MM.1S (cell line): Measurements from ENCODE around the gene PI4K2A.

Experiments used
- DNase-seq: peaks from one replicate; pipeline ENCODE4 v3.0.0-alpha.2; 2015
- H2AFZ ChIP-seq: fragments of 300-600 bp; sonication (generic); 2 replicates; pipeline ENCODE4 v1.6.0; 2016; ENCODE audit warnings: antibody characterized with exemption, low read length
- H3F3A ChIP-seq: fragments of 300-600 bp; sonication (generic); 2 replicates; pipeline ENCODE4 v1.6.1; 2016; ENCODE audit warnings: mild to moderate bottlenecking, antibody characterized with exemption, low read length, moderate library complexity, mixed read lengths; ENCODE audit not compliant: insufficient read depth
- H3K27ac ChIP-seq: fragments of 300-600 bp; sonication (generic); 2 replicates; pipeline ENCODE4 v1.5.1; 2016; ENCODE audit warnings: mild to moderate bottlenecking, low read length
- H3K27me3 ChIP-seq: fragments of 300-600 bp; sonication (generic); replicated peaks from 2 replicates; pipeline ENCODE4 v1.6.0; 2016; ENCODE audit warnings: low read length; ENCODE audit not compliant: insufficient read depth
- H3K36me3 ChIP-seq: fragments of 300-600 bp; sonication (generic); replicated peaks from 2 replicates; pipeline ENCODE4 v1.6.1; 2016; ENCODE audit warnings: mild to moderate bottlenecking, low read length, mixed read lengths; ENCODE audit not compliant: insufficient read depth
- H3K4me1 ChIP-seq: fragments of 300-600 bp; sonication (generic); 2 replicates; pipeline ENCODE4 v1.6.1; 2016; ENCODE audit warnings: low read length, mixed read lengths
- H3K4me2 ChIP-seq: fragments of 300-600 bp; sonication (generic); 2 replicates; pipeline ENCODE4 v1.6.0; 2016; ENCODE audit warnings: low read depth, low read length
- H3K4me3 ChIP-seq: fragments of 300-600 bp; sonication (generic); 2 replicates; pipeline ENCODE4 v1.5.1; 2016; ENCODE audit warnings: low read length, mixed read lengths
- H3K79me2 ChIP-seq: fragments of 300-600 bp; sonication (generic); 2 replicates; pipeline ENCODE4 v1.6.1; 2016; ENCODE audit warnings: mixed run types, low read length, mixed read lengths
- H3K9ac ChIP-seq: fragments of 300-600 bp; sonication (generic); 2 replicates; pipeline ENCODE4 v1.6.1; 2016; ENCODE audit warnings: low read length, mixed read lengths
- H3K9me2 ChIP-seq: fragments of 300-600 bp; sonication (generic); replicated peaks from 2 replicates; pipeline ENCODE4 v1.6.1; 2016; ENCODE audit warnings: mild to moderate bottlenecking, low read length, mixed read lengths; ENCODE audit not compliant: insufficient read depth
- H3K9me3 ChIP-seq: fragments of 300-600 bp; sonication (generic); replicated peaks from 2 replicates; pipeline ENCODE4 v1.6.1; 2016; ENCODE audit warnings: mild to moderate bottlenecking, low read length, mixed read lengths; ENCODE audit not compliant: insufficient read depth
- H4K20me1 ChIP-seq: fragments of 300-600 bp; sonication (generic); 2 replicates; pipeline ENCODE4 v1.6.1; 2016; ENCODE audit warnings: mild to moderate bottlenecking, low read length, moderate library complexity, mixed read lengths; ENCODE audit not compliant: insufficient read depth
- EZH2 ChIP-seq: fragments of 300-600 bp; sonication (generic); optimal IDR thresholded peaks from 2 replicates; pipeline ENCODE3; 2017; ENCODE audit warnings: low read depth, mild to moderate bottlenecking, antibody characterized with exemption, low read length, mixed read lengths
- EZH2phosphoT487 ChIP-seq: fragments of 300-600 bp; sonication (generic); IDR thresholded peaks from 2 replicates; pipeline ENCODE4 v1.6.1; 2018; ENCODE audit warnings: antibody characterized with exemption, low read length
- TF ChIP-seq, protein P1 (sequence below): fragments of 300-600 bp; sonication (generic); IDR thresholded peaks from 2 replicates; pipeline ENCODE4 v1.5.1; 2016; ENCODE audit warnings: antibody characterized with exemption, low read length, mixed read lengths

PI4K2A gene

DNA sequence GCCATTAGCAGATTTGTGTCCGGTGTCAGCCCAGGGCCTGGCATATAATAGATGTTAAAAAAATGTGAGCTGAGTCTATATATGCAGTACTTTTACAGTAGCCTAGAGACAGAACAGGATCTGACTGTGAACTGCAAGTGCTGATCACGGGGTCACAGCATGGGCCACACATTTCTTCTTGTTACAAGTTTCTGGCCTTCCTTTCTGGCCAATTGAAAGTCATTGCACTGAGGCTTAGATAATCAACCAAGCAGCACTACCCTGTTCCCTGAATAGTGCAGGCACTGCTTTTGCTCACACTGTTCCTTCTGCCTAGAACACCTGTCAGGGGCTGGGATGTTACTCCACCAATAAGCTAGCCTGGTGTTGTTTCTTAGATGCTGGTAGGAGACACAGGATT lies 67.7 kb downstream of the PI4K2A start:
- H3K27ac ChIP-seq: no peak overlapping the region
- TF ChIP-seq, protein P1, sequence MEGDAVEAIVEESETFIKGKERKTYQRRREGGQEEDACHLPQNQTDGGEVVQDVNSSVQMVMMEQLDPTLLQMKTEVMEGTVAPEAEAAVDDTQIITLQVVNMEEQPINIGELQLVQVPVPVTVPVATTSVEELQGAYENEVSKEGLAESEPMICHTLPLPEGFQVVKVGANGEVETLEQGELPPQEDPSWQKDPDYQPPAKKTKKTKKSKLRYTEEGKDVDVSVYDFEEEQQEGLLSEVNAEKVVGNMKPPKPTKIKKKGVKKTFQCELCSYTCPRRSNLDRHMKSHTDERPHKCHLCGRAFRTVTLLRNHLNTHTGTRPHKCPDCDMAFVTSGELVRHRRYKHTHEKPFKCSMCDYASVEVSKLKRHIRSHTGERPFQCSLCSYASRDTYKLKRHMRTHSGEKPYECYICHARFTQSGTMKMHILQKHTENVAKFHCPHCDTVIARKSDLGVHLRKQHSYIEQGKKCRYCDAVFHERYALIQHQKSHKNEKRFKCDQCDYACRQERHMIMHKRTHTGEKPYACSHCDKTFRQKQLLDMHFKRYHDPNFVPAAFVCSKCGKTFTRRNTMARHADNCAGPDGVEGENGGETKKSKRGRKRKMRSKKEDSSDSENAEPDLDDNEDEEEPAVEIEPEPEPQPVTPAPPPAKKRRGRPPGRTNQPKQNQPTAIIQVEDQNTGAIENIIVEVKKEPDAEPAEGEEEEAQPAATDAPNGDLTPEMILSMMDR: no peak
- no peak for TF ChIP-seq EZH2phosphoT487
- TF ChIP-seq EZH2: no peak
- no peak overlapping the region for H3K9ac ChIP-seq
- no peaks in the 10 kb centered on the region for H3K36me3 ChIP-seq
- H3K9me2 ChIP-seq: no peaks in the 10 kb centered on the region
- H3F3A ChIP-seq: no peaks in the 10 kb centered on the region
- no peak overlapping the region for H3K4me3 ChIP-seq
- 0 out of 2 replicates have a peak, but pooled peaks cover 2% of the 10 kb centered on the region for H3K4me1 ChIP-seq
- no peak overlapping the region for H2AFZ ChIP-seq
- H4K20me1 ChIP-seq: no peaks in the 10 kb centered on the region
- H3K4me2 ChIP-seq: no peak overlapping the region
- H3K27me3 ChIP-seq: peaks cover 10% of the 10 kb centered on the region
- no peak for DNase-seq
- H3K9me3 ChIP-seq: no peaks in the 10 kb centered on the region
- no peaks in the 10 kb centered on the region for H3K79me2 ChIP-seq

DNA sequence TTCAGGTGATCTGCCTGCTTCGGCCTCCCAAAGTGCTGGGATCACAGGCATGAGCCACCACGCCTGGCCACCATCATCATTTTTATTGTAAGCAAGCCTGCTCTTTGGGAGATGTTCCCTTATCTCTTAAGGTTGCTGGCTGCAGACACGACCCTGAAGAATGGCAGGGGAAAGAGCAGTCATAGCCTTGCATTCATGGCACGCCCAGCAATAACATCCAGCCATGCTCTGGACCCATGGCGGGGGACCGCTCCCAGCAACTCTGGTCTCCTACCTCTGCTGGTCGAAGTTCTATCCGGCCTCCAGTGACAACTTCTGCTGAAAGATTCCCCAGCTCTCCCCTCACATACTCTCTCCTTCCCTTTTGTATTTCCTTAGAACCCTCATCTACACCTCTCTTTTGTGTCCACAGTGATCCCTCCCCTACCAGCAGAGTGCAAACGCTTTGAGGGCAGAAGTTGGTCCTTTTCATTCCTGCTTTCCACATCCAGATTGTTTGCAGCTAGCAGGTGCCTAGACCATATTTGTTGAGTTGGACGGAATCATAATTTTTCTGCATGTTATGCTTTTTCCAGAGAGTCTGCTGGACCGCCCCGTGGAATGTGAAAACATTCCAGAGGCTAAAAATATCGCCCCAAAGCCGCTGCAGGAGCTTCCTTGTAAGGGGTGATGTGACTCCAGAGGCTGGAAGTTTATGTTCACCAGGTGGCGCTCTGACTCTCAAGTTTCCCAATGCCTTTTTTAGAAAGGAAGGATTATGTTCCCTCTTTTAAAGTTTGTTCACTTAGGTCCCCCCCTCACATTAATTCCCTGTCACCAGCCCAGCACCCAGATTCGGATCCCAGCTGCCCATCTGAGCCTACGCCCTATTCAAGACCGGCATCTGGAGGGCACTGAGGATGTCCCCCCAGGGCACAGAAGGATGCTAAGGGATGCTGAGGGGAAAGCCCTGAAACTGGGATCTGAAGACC lies 68.8 kb downstream of the PI4K2A start:
- no peak for DNase-seq
- H2AFZ ChIP-seq: no peak overlapping the region
- TF ChIP-seq, protein P1: peak; percentile 64
- no peak for TF ChIP-seq EZH2
- TF ChIP-seq EZH2phosphoT487: no peak
- no peaks in the 10 kb centered on the region for H3F3A ChIP-seq
- H4K20me1 ChIP-seq: no peaks in the 10 kb centered on the region
- no peaks in the 10 kb centered on the region for H3K79me2 ChIP-seq
- no peaks in the 10 kb centered on the region for H3K9me2 ChIP-seq
- H3K4me2 ChIP-seq: no peak overlapping the region
- H3K27me3 ChIP-seq: peaks cover 12% of the 10 kb centered on the region
- no peaks in the 10 kb centered on the region for H3K9me3 ChIP-seq
- H3K4me1 ChIP-seq: 0 out of 2 replicates have a peak, but pooled peaks cover 3% of the 10 kb centered on the region
- no peaks in the 10 kb centered on the region for H3K36me3 ChIP-seq
- H3K9ac ChIP-seq: no peak overlapping the region
- H3K27ac ChIP-seq: no peak overlapping the region
- H3K4me3 ChIP-seq: no peak overlapping the region

DNA sequence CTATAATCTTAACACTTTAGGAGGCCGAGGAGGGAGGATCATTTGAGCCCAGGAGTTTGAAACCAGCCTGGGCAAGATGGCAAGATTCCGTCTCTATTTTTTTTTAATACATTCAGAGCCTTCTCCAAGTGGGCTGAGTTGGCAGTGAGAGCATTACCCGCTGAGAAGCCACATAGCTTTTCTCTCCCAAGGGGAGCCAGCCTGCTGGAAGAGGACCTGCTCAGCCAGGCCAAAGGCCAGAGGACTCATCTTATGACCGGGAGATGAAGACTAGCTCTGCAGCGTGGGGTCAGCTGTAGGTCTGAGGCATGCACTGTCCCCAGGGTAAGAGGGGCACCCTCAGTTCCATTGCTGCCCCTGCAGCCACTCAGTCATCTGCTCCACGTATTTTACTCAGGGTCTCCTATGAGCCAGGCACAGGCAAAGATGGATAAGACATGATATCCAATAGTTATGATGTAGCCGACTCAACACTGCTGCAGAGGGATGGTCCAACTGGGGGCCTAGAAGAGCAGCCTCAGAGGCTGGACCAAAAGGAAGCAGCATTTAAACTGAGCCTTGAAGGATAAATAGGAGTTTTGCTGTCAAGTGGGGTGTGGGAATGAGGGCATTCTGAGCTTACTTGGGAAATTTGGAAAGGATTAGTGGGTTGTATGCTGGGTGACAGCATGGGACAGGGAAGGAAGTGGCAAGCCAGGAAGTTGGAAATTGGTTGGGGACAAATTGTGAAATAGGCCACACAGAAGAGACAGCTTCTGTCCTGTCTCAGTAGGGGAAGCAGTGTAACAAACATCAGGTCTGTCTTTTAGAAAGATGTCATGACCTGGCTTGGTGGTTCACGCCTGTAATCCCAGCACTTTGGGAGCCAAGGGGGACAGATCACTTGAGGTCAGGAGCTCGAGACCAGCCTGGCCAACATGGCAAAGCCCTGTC lies 71.4 kb downstream of the PI4K2A start:
- H3K27me3 ChIP-seq: peaks cover 18% of the 10 kb centered on the region
- no peaks in the 10 kb centered on the region for H3K9me2 ChIP-seq
- no peaks in the 10 kb centered on the region for H3K9me3 ChIP-seq
- no peak for DNase-seq
- no peak overlapping the region for H3K4me3 ChIP-seq
- no peaks in the 10 kb centered on the region for H4K20me1 ChIP-seq
- H2AFZ ChIP-seq: no peak overlapping the region
- H3F3A ChIP-seq: no peaks in the 10 kb centered on the region
- no peak overlapping the region for H3K4me2 ChIP-seq
- H3K27ac ChIP-seq: no peak overlapping the region
- H3K36me3 ChIP-seq: no peaks in the 10 kb centered on the region
- TF ChIP-seq, protein P1: no peak
- TF ChIP-seq EZH2: no peak
- no peak for TF ChIP-seq EZH2phosphoT487
- H3K4me1 ChIP-seq: peaks cover 7% of the 10 kb centered on the region; the same call in 1 of the 2 replicates
- no peaks in the 10 kb centered on the region for H3K79me2 ChIP-seq
- no peak overlapping the region for H3K9ac ChIP-seq
